Frontal cortex (tissue), 4 donors: ENCODE data around the gene NKG7. TPM values are rescaled to one million over a fixed set of nuclear protein-coding genes. Genes with fewer than 3 reads are reported as not detected.

Experiments used
- DNase-seq, 2 donors: peaks; one replicate each; pipeline ENCODE4 v3.0.0; 2012; ENCODE audit warnings: low spot score in 2 of 2
- FAIRE-seq: peaks from 2 replicates; lab custom pipeline; 2012; peaks lifted over from hg19 to GRCh38; lab: Jason Lieb, UNC
- total RNA-seq: library from RNA; depleted of rRNA; stranded (reverse); fragments of >200 nt; gene quantifications from one replicate; pipeline ENCODE4 v1.2.3, GENCODE V29; 2014
- donor health status: control.
- donor health status: control.
- donor health status: control.

The NKG7 gene
- total RNA-seq, 1 donor from 2014 or later: not detected

DNA sequence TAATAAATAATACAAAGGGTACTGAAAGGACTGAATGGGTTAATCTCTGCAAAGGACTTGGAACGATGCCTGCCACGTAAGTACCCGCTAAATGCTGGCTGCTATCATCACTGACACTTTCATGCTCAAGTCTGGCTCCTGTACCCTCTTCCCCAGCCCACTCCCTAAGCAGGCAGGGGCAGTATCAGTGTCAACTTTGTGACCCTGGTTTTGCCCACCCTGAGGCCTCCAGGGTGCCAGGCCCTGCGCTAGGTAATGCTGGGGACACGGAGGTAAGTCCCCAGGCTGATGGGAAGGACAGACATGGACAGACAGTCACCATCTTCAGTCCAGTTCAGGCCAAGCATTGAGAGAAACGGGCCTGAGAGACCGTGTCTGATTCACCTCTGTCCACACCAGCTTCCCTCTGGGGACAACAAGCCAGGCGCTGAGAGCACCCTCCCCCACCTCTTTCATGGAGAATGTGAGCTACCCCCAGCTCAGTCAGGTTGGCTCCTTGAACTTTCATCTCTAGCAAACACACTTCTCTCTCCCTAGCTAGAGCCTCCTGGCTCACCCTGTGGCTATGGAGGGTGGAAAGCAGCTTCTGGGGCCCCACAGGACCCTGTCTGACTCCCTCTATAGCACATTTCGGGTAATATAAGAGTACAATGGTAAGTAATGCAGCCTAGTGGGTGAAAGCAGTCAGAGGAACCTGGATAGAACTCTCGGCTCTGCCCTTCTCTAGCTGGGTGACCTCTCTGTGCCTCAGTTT lies 7.1 kb downstream of the NKG7 start:
- no peak for FAIRE-seq
- no peak for DNase-seq

DNA sequence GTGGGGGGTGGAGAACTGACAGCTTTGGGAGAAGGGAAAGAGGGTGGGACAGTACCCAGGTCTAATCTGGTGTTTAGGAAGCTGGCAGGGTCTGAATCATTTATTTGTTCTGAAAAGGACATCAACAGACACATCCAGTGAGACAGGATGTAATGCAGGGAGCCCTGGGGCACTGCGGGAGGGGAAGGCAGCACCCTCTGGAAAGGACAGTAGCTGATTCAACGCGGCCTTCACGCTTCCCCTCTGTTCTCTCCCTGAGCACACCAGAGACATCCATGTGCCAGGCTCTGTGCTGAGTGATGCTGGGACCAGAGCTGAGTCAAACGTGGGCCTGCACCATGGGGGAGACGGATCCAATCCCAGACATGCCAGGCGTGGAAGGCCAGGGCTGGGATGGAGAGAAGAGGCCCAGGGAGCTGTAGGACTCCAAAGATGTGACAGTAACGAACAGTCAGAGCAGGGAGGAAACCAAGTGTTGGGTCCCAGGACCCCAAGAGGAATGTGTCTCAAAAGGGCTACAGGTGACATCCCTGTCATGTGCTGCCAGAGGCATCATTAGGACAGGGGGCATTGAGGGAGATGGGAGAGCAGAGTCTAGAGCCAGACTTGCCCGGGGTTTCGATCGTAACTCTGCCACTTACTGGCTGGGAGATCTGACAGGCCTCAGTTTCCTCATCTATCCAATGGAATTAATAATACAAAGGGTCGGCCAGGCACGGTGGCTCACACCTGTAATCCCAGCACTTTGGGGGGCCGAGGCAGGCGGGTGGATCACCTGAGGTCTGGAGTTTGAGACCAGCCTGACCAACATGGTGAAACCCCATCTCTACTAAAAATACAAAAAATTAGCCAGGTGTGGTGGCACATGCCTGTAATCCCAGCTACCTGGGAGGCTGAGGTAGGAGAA lies 8.0 kb downstream of the NKG7 start:
- FAIRE-seq (no peak), DNase-seq (peak in 1 of 2 donors; percentile 49)

DNA sequence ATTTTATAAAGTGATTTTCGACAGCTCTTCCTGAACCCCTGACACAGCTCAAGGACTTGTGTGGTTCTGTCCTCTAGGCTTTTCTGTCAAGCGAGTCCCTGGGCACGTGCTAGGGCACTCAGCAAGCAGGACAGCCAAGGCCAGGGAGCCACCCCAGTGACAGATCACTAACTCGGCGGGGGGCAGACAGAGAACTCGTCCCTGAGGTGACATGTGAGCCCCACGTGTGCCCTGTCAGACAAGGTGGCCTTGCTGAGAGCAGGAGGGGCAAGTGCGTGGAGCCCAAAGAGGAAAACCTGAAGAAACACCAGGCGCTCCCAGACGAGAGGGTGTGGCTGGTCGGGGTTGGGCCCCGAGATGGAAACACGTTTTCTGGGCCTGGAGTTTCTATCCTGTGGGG lies 11.2 kb downstream of the NKG7 start:
- no peak for FAIRE-seq
- DNase-seq: no peak

- DNase-seq: no peak
- FAIRE-seq: no peak
Observed at GRCh38 chr19:51359294-51359693, 13.2 kb downstream of the NKG7 start.

GRCh38 chr19:51357952-51358351 lies 14.5 kb downstream of the NKG7 start:
- no peak for DNase-seq
- no peak for FAIRE-seq

- FAIRE-seq: no peak
Observed at GRCh38 chr19:51356159-51356801, 16.2 kb downstream of the NKG7 start.

GRCh38 chr19:51354742-51355148 lies 17.7 kb downstream of the NKG7 start:
- DNase-seq (no peak), FAIRE-seq (no peak)

More at GRCh38 chr19:51356159-51356801, 16.2 kb downstream of the NKG7 start:
- DNase-seq: no peak

DNA sequence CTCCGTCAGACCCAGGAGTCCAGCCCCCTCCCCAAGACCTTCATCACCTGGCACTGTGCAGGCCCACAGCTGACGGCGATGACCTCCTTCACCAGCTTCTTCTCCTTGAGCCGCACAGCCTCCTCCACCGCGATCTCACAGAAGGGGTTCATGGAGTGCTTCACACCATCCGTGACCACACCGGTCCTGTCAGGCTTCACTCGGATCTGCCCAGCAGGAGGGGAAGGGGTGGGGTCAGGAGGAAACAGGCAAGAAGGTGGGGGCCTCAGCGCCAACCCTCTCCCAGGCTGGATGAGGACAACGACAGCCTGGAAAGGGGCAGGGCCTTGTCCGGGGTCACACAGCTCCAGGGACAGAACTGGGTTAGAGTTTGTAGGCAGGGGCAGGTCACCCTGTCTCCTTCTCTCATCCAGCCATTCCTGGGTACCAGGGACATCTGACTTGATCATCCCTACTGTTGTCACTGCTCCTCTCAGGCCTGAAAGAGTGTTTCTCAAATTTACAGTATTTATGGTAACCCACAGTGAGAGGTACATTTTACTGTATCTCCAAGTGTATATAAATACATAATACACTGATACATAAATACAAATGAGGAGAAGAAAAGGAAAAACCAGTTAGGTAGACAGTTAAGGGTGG lies 18.2 kb downstream of the NKG7 start:
- FAIRE-seq (no peak), DNase-seq (no peak)

- no peak for DNase-seq
- FAIRE-seq: no peak
Observed at GRCh38 chr19:51352783-51353360, 19.6 kb downstream of the NKG7 start.

DNA sequence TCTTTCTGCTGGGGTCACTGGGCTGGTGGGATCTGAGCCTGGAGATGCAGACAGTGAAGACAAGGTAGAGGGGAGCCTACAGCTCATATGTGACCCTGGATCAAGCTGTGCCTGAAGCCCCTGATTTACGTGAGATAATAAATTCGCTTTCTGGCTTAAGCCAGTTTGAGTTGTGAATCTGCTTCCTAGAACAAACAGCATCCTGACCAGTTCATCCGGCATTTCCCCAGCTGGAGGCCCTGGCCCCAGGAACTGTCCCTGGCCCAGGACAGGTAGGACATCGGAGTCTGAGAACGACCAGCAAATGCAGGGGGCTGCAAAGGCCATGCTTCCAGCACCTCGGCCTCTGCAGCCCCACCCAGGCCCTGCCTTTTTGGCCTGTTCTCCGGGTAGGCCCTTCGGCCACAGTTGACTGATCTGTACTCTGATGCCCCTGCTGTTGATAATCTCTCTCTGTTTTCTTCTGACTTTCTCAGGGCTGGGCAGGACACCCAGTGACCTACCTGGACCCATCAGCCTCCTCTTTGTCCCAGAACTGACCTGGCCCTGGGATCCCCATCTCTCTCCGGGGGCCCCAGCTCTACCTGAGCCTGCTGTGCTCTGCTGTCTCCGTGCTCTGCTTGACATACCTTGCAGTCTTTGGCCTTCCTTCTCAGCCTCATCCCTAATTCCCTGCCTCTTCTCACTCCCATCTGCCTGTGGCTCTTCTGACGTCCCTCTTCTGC lies 21.0 kb downstream of the NKG7 start:
- no peak for FAIRE-seq
- DNase-seq: no peak

- FAIRE-seq (no peak), DNase-seq (no peak)
Observed at GRCh38 chr19:51347209-51347928, 25.1 kb downstream of the NKG7 start.

- FAIRE-seq (no peak), DNase-seq (no peak)
Observed at GRCh38 chr19:51346742-51347141, 25.7 kb downstream of the NKG7 start.

GRCh38 chr19:51345076-51345620 lies 27.3 kb downstream of the NKG7 start:
- DNase-seq (no peak), FAIRE-seq (no peak)

DNA sequence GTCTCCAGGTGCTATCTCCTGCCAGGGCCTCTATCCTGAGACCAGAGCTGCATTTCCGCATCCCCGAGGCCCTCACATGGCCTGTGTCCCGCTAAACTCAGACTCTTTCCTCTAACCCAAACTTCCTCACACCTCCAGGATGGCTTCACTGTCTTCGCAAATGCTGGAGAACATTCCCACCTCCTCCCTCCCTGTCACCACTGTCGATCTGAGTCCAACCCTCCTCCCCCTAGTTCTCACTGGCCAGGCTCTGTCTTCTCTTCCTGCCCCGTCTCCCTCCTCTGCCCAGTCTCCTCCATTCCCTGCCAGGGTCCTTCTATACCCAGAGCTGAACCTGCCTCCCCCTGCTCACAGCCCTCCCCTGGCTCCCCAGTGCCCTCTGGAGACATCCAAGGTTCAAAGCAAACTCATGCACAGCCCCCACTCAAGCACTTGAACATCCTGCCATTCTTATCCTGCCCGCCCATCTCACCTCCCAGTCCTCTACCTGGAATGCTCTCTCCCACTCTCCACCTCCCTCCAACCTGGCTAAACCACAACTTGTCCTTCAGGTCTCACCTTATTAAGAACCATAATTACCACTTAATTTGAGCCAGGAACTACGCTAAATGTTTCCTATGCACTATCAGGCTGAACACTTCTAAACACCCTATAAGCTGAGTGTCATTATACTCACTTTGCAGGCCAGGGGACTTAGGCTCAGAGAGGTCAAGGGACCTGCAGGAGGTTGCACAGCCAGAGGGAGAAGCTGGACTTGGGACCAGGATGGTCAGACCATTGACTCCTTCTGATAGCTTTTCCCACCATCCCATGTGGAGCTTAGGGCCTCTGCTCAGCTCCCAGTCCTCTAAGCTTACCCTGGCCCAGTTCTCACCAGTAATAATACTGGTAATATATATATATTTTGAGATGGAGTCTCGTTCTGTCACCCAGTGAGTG lies 29.6 kb downstream of the NKG7 start:
- FAIRE-seq (no peak), DNase-seq (no peak)

DNA sequence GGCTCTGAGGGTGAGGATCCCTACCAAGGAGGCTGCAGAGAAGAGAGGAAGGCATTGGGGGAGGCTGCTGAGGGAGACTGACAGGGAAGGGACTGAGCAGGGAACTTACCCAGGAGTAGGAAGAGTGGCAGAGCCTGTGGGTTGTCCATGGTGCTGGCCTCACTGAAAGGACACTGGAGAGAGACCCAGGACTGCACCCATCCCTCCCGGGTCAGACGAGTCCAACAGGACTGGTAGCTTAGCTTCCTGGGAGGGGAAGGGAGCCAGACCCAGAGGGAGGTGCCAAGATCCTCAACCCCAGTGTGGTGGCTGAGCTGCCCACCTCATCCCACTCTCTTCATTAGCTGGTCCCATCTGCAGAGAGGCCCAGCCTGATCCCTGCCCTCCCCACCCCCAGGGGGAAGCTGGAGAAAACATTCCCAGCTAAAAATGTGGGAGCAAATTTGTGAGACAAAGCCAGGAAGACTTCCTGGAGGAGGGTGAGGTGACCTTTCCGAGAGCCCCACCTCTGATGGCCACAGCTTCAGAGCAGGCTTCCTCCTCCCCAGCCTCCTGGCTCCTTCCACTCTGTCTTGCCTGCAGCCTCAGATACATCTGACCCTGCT lies 30.4 kb downstream of the NKG7 start, which contains the start of gene VSIG10L:
Gene VSIG10L, minus strand, starts transcription at position 164 of the 605 bp plus-strand sequence. Its CDS starts 15 bp downstream, at position 149.
- FAIRE-seq: no peak
- DNase-seq: no peak

GRCh38 chr19:51341066-51341465 lies 31.4 kb downstream of the NKG7 start:
- DNase-seq: no peak

More at GRCh38 chr19:51341066-51341465, 31.4 kb downstream of the NKG7 start:
- FAIRE-seq: no peak
